GM12865 (cell line): ENCODE results near the gene GALNTL6.

Source experiments
- DNase-seq: peaks from one replicate; pipeline ENCODE4 v3.0.0; 2010; ENCODE audit warnings: low read depth
- H3K4me3 ChIP-seq: 2 replicates; pipeline ENCODE4 v1.5.1; 2011; ENCODE audit warnings: mild to moderate bottlenecking, low read depth, low read length, control low read depth
- TF ChIP-seq, protein P1 (sequence below): IDR thresholded peaks from 2 replicates; pipeline ENCODE4 v1.5.1; 2011; ENCODE audit warnings: low read length, control low read depth, low read depth, inconsistent platforms; ENCODE audit not compliant: insufficient read depth; ENCODE audit errors: missing control alignments

GALNTL6 gene

DNA sequence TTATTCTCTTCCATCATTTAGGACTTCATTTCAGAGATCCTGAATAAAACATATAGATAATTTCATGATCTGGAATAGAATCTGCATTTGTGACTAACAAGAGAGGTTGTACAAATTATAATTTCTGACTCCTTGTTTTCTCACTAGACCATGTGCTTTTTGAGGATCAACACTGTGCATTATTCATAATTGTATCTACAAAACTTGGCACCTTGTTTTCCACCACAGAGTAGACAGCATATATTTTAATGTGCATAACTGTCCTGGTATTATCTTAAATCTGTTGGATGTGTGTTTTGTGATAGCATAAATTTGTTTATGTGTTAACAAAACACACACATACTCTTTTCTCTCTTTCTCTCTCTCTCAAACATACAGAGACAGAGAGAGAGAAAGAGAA lies 840.5 kb downstream of the GALNTL6 start:
- TF ChIP-seq, protein P1, sequence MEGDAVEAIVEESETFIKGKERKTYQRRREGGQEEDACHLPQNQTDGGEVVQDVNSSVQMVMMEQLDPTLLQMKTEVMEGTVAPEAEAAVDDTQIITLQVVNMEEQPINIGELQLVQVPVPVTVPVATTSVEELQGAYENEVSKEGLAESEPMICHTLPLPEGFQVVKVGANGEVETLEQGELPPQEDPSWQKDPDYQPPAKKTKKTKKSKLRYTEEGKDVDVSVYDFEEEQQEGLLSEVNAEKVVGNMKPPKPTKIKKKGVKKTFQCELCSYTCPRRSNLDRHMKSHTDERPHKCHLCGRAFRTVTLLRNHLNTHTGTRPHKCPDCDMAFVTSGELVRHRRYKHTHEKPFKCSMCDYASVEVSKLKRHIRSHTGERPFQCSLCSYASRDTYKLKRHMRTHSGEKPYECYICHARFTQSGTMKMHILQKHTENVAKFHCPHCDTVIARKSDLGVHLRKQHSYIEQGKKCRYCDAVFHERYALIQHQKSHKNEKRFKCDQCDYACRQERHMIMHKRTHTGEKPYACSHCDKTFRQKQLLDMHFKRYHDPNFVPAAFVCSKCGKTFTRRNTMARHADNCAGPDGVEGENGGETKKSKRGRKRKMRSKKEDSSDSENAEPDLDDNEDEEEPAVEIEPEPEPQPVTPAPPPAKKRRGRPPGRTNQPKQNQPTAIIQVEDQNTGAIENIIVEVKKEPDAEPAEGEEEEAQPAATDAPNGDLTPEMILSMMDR: no peak
- DNase-seq: no peak
- no peak overlapping the region for H3K4me3 ChIP-seq

DNA sequence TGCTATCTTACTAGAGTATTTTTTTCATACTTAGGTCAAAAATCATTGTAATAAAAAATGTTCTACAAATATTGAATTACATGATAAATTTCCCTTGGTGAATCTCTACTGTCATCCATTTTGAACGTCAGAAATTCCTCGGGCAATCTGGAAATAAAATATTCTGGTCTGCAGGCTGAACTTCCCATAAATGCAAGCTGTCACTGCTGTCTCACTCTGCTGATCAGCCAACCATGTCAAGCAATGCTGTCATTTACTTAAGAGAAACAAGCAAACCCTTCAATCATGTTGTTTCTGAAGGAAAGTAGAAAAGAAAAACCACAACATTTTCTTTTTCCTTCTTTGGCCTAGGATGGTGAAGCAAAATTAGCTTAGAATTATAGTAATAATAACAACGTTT lies 841.3 kb downstream of the GALNTL6 start:
- no peak for DNase-seq
- TF ChIP-seq, protein P1: no peak
- no peak overlapping the region for H3K4me3 ChIP-seq

DNA sequence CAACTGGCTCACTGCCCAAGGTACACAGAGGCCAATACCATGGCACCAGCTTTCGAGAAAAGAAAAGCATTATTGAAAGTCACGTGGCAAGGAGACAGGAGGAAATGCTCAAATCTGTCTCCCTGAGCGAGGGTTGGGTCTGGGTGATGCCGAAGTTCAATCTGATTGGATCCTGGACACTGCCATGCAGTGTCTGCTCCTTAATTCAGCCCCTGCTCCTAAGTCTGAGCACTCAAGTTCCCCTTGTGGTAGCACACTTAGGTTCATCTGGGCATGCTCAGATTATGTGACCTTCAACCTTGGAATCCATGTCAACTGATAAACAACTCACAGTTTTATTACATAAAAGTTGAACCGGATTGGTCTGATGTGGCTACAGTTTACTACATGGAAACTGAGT lies 842.9 kb downstream of the GALNTL6 start:
- TF ChIP-seq, protein P1: no peak
- H3K4me3 ChIP-seq: no peak overlapping the region
- no peak for DNase-seq

DNA sequence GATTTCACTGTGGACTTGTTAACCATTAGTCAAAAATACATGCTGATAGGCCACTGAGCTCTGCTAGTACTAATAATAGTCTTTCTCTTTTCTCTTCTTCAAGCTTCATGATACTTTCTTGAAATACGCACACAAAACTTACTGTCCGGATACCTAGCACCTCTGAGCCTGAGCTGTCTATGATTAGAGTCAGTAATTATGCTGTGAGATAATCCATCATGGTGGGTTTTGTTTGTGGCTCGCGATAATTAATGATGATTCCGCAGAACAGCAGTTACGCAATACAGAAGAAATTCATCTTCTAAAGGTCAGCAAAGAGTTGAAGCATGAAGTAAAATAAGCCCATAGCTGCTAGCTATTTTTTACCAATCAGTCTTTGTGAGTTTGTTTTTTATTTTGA lies 843.9 kb downstream of the GALNTL6 start:
- H3K4me3 ChIP-seq: no peak overlapping the region
- no peak for DNase-seq
- TF ChIP-seq, protein P1: no peak

DNA sequence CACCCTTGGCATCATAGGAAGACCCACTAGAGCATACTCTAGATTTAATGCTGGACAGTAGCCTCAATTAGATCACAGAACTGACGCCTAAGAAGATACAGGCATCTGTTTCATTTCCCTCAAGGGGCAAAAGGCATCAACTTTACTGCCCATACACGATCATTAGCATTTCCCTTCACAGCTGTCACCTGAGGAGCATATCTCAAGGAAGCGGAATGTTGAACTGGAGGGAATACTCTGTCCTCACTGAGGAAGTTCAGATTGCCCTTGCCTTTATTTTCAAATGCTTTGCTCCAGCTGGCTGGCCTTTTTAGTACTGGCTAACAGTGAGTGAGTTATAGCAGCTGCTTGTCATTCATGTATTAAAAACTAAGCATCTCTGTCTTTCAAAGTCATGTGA lies 847.0 kb downstream of the GALNTL6 start:
- no peak for DNase-seq
- TF ChIP-seq, protein P1: no peak
- no peak overlapping the region for H3K4me3 ChIP-seq

DNA sequence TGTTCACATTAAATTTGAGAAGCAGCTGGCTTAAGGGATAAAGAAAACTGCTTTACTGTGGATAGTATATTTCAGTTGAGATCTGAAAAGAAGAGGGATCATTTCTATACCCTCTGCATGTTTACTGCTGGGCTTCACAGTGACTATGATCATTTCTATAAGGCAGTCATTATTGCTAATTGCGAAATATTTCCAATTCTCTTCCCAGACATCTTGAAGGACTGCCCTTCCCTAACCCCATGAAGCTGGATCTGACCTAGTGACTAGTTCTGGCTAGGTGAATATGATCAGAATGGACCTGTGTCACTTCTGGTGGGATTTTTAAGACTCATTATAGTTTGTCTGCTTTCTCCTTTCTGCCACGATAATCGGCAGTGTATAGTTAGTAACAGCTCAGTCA lies 848.9 kb downstream of the GALNTL6 start:
- no peak for DNase-seq
- TF ChIP-seq, protein P1: no peak
- no peak overlapping the region for H3K4me3 ChIP-seq

DNA sequence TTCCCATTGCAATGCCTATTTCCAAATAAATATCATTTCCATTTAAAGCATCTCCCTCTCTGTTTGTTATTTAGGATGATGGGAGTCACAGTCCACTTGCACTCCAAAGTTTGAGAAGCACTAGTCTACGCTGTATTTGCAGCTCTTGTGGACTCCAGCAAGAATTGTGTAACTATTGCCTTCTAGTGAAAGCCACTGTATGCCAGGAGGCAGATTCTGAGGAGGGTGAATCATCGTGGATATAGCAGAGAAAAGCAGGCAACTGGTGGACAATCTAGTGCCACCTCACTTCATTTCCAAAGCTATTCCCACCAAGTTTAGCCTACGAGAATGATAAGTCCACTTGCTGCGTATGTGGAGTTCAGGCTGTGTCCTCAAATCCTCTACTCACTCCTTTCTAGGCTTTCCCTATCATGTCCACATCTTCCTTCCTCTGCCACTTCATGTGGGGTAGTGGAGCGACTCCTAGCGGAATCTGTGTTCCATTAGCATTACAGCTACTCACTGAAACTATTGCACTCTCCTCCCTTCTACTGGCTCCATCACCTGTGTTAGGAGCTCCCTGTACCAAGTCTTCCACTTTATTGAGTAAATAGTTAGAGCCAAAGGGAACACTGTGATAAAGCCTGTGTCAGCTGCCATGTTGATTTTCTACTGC lies 853.6 kb downstream of the GALNTL6 start:
- H3K4me3 ChIP-seq: no peak overlapping the region
- DNase-seq: peak; percentile 24
- TF ChIP-seq, protein P1: peak; percentile 20
